GM19468 (cell line): ENCODE results near the gene POLR3B.
"Not testable (repeated sequence)": the region's sequence is repeated elsewhere in the genome, so short reads cannot be mapped to it uniquely, and the experiment has no call there.

Source experiments
- ATAC-seq: cut with Tn5 transposase; IDR thresholded peaks from one replicate; pipeline ENCODE4 v1.9.1; 2021; ENCODE audit warnings: mild to moderate bottlenecking, moderate library complexity, moderate number of reproducible peaks; ENCODE audit not compliant: unreplicated experiment; ENCODE audit errors: extremely low read depth

The POLR3B gene

GRCh38 chr12:106341086-106341877 lies 16.3 kb upstream of the POLR3B start:
- ATAC-seq, result no peak

GRCh38 chr12:106342397-106343213 lies 14.9 kb upstream of the POLR3B start:
- no peak for ATAC-seq

GRCh38 chr12:106343214-106343528 lies 14.4 kb upstream of the POLR3B start:
- ATAC-seq, result no peak

- ATAC-seq, result no peak
Measured at GRCh38 chr12:106344131-106344530, 13.4 kb upstream of the POLR3B start.

GRCh38 chr12:106345746-106346145 lies 11.8 kb upstream of the POLR3B start:
- ATAC-seq, result no peak

- ATAC-seq, result no peak
Measured at GRCh38 chr12:106348411-106348810, 9.1 kb upstream of the POLR3B start.

- ATAC-seq, result no peak
Measured at GRCh38 chr12:106353175-106353574, 4.4 kb upstream of the POLR3B start.

GRCh38 chr12:106358396-106359241 lies 1.1 kb downstream of the POLR3B start:
- peak; percentile 2 for ATAC-seq

GRCh38 chr12:106359646-106360399 lies 2.3 kb downstream of the POLR3B start:
- no peak for ATAC-seq

- no peak for ATAC-seq
Measured at GRCh38 chr12:106360400-106360994, 2.9 kb downstream of the POLR3B start.

- ATAC-seq, result no peak
Measured at GRCh38 chr12:106362971-106363370, 5.4 kb downstream of the POLR3B start.

- ATAC-seq, result no peak
Measured at GRCh38 chr12:106364261-106364660, 6.7 kb downstream of the POLR3B start.

GRCh38 chr12:106369624-106370346 lies 12.2 kb downstream of the POLR3B start:
- ATAC-seq, result no peak

- no peak for ATAC-seq
Measured at GRCh38 chr12:106378788-106379187, 21.2 kb downstream of the POLR3B start.

- ATAC-seq, result no peak
Measured at GRCh38 chr12:106380954-106381353, 23.4 kb downstream of the POLR3B start.

- ATAC-seq, result not testable (repeated sequence)
Measured at GRCh38 chr12:106381866-106382265, 24.3 kb downstream of the POLR3B start.

GRCh38 chr12:106386813-106387535 lies 29.4 kb downstream of the POLR3B start:
- ATAC-seq, result no peak

- no peak for ATAC-seq
Measured at GRCh38 chr12:106387848-106388377, 30.4 kb downstream of the POLR3B start.
